Cardiac muscle cell (in vitro differentiated cells and primary cell): ENCODE measurements around the gene PM20D1. TPM values are rescaled to one million over a fixed set of nuclear protein-coding genes. Genes with fewer than 3 reads are reported as not detected.
"Not testable (repeated sequence)": the region's sequence is repeated elsewhere in the genome, so short reads cannot be mapped to it uniquely, and the experiment has no call there.

ENCODE experiments used
- DNase-seq, 2 donors: peaks; one replicate each; pipeline versions ENCODE4 v3.0.0 to v3.0.0-alpha.2; 2010 to 2017; ENCODE audit warnings: low read depth in 1 of 2, low spot score in 1 of 2
- H3K27ac ChIP-seq: fragments of 200-600 bp; sonication (generic); 2 replicates; pipeline ENCODE4 v1.5.1; 2016
- H3K27me3 ChIP-seq: fragments of 200-600 bp; sonication (generic); 2 replicates; pipeline ENCODE4 v1.6.0; 2016; ENCODE audit warnings: control low read depth
- H3K36me3 ChIP-seq: fragments of 200-600 bp; sonication (generic); 2 replicates; pipeline ENCODE4 v1.5.1; 2016; ENCODE audit warnings: control low read depth
- H3K4me1 ChIP-seq: fragments of 200-600 bp; sonication (generic); 2 replicates; pipeline ENCODE4 v1.8.1; 2017; ENCODE audit warnings: low read depth, mild to moderate bottlenecking, mixed run types
- H3K4me3 ChIP-seq: fragments of 200-600 bp; sonication (generic); 2 replicates; pipeline ENCODE4 v1.5.1; 2016; ENCODE audit warnings: mild to moderate bottlenecking
- H3K9me3 ChIP-seq: fragments of 200-600 bp; sonication (generic); 2 replicates; pipeline ENCODE4 v1.5.1; 2017; ENCODE audit warnings: low read depth, mild to moderate bottlenecking, control low read depth
- polyA plus RNA-seq: library from polyadenylated mRNA; unstranded; fragments of >200 nt; fragmentation: Nextera tagmentation; extraction: Ambion mirVana; gene quantifications from 2 replicates; pipeline ENCODE4 v1.2.1, GENCODE V29; 2016
- total RNA-seq: library from RNA; depleted of rRNA; stranded (reverse); fragments of >200 nt; gene quantifications from 2 replicates; pipeline ENCODE4 v1.2.3, GENCODE V29; 2016
- TF ChIP-seq, protein P1 (sequence below): IDR thresholded peaks from 2 replicates; pipeline ENCODE4 v1.5.1; 2012; ENCODE audit warnings: low read depth, mild to moderate bottlenecking, low read length

PM20D1 gene
- total and polyA plus RNA-seq, 2 experiments from 2014 or later = 0.18 TPM; not detected in 1

DNA sequence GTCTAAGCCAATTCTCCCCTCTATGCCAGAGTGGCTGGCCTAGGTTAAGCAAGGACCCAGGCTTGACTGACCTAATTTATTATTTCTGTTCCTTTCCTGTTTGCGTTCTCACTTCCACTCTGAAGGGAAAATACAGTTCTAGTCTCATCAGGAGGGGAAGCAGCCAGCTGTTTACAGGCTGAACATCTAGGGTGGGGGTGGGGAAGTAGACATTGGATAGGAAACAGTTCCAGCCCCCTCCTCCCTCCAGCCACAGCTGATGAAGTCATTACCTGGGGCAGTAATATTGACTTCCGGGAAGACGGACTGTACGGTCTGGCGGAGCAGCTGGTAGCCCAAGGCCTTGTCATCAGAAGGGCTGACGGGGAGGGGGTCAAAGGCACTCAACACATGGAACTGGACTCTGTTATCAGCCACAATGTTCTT lies 17.6 kb downstream of the PM20D1 start:
- Histone ChIP-seq H3K9me3 (no peaks in the 10 kb centered on the region), H3K27me3 (no peaks in the 10 kb centered on the region), H3K4me1 (peaks cover 3% of the 10 kb centered on the region), H3K4me3 (no peak overlapping the region), H3K36me3 (no peaks in the 10 kb centered on the region), H3K27ac (no peak overlapping the region)
- TF ChIP-seq, protein P1, sequence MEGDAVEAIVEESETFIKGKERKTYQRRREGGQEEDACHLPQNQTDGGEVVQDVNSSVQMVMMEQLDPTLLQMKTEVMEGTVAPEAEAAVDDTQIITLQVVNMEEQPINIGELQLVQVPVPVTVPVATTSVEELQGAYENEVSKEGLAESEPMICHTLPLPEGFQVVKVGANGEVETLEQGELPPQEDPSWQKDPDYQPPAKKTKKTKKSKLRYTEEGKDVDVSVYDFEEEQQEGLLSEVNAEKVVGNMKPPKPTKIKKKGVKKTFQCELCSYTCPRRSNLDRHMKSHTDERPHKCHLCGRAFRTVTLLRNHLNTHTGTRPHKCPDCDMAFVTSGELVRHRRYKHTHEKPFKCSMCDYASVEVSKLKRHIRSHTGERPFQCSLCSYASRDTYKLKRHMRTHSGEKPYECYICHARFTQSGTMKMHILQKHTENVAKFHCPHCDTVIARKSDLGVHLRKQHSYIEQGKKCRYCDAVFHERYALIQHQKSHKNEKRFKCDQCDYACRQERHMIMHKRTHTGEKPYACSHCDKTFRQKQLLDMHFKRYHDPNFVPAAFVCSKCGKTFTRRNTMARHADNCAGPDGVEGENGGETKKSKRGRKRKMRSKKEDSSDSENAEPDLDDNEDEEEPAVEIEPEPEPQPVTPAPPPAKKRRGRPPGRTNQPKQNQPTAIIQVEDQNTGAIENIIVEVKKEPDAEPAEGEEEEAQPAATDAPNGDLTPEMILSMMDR = no peak
- DNase-seq = no peak

DNA sequence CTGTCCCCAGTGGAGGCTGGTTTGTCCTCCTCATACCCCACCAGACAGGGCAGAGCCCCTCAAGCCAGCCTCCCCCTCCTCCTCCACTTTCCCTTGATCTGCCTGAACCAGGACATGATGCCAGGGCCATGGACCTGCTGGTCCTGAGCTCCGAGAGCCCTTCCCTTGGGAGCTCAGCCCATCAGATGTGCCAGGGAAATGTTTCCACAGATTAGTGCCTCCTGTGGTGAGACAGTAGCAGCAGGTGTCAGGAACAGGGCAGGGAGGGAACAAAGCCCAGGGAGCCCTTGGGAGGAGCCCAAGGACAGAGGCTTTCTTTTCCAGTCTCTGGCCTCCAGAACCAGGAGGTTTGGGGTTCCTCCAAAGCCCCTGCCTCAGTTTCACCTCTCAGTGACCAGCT lies 22.3 kb downstream of the PM20D1 start:
- Histone ChIP-seq H3K4me1 (peaks cover 17% of the 10 kb centered on the region), H3K9me3 (no peaks in the 10 kb centered on the region), H3K4me3 (no peak overlapping the region), H3K27ac (no peak overlapping the region), H3K27me3 (no peaks in the 10 kb centered on the region), H3K36me3 (no peaks in the 10 kb centered on the region)
- no peak for DNase-seq
- TF ChIP-seq, protein P1 = no peak

DNA sequence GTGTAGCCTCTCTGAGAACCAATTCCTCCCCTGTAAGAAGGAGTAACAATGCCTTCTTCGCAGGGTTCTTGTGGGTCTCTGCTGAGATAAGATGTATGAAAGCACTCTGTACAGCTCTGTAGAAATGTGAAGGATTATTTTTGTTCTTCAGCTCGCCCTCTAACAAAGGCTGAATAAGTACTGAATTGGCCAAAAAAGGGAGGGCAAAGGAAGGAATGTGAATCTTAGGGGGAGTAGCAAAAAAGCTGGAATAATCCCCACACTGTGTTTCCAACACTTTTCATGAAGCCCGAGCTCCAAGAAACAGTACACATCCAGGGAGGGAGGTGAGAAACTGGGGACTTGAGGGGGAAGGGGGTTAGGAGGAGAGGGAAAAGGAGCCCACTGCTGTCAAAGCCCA lies 22.9 kb downstream of the PM20D1 start:
- Histone ChIP-seq H3K36me3 (no peaks in the 10 kb centered on the region), H3K9me3 (no peaks in the 10 kb centered on the region), H3K27me3 (no peaks in the 10 kb centered on the region), H3K27ac (peak overlapping the region; percentile 74), H3K4me1 (peaks cover 17% of the 10 kb centered on the region), H3K4me3 (no peak overlapping the region)
- TF ChIP-seq, protein P1 = no peak
- no peak for DNase-seq

DNA sequence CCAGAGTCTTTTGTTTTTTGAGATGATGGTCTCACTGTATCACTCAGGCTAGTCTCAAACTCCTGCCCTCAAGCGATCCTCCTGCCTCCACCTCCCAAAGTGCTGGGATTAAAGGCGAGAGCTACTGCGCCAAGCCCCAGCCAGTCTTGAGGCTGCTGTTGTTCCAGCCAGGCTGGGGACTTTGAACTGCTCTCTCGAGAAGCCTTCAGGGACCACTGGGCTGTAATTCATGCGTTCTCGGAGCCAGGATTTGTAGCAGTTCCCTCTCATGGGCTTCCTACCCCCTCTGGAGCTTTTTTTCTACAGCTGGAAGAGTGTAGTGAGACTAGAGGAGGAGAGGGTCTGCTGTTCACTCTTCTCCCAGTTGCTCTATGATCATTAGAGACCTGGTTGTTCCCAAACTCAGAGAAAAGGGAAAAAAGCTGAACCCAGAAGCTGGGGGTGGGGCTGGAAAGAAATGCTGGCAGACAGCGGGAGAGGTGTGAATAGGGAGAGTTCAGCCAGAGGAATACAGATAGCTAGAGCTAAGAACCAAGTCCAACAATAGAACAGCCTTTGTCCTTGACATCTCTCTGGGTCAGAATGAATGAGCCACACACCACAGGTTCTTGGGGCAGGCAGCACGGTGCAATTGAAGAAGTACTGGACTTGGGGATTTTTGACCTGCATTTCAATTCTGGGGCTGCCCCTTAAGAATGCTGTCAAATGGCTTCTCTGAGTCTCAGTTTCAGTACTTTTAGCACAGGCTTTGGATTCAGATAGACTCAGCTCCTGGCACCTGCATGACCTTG lies 23.7 kb downstream of the PM20D1 start:
- Histone ChIP-seq H3K27me3 (no peaks in the 10 kb centered on the region), H3K4me1 (peaks cover 17% of the 10 kb centered on the region), H3K4me3 (no peak overlapping the region), H3K36me3 (no peaks in the 10 kb centered on the region), H3K27ac (peak overlapping the region; percentile 74), H3K9me3 (no peaks in the 10 kb centered on the region)
- peak in 1 of 2 donors; percentile 26 for DNase-seq
- TF ChIP-seq, protein P1 = no peak

DNA sequence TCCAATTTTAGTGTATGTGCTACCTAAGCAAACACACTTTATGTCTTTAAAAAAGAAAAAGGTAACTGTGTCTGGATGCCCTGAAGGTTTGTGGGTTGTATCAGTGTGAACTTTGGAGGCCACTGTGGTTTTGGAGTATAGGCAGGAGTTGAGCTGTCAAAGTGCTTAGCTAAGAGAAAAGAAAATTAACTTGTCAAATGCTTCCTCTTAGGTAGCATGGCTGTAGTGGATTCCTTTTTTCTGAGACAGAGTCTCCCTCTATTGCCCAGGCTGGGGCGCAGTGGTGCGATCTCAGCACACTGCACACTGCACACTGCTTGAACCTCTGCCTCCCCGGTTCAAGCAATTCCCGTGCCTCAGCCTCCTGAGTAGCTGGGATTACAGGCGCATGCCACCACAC lies 25.8 kb downstream of the PM20D1 start:
- no peak overlapping the region for H3K4me3 ChIP-seq
- DNase-seq = no peak
- peaks cover 17% of the 10 kb centered on the region for H3K4me1 ChIP-seq
- no peak overlapping the region for H3K27ac ChIP-seq
- H3K36me3 ChIP-seq = no peaks in the 10 kb centered on the region
- TF ChIP-seq, protein P1 = no peak
- H3K9me3 ChIP-seq = no peaks in the 10 kb centered on the region
- no peaks in the 10 kb centered on the region for H3K27me3 ChIP-seq

DNA sequence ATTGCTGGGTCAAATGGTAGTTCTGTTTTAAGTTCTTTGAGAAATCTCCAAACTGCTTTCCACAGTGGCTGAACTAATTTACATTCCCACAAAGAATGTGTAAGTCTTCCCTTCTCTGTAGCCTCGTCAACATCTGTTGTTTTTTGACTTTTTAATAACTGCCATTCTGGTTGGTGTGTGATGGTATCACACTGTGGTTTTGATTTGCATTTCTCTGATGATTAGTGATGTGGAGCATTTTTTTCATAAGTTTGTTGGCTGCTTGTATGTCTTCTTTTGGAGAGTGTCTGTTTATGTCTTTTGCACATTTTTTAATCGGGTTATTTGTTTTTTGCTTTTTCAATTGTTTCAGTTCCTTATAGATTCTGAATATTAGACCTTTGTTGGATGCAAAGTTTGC lies 26.7 kb downstream of the PM20D1 start:
- not testable (repeated sequence) for DNase-seq, H3K27ac ChIP-seq, H3K4me3 ChIP-seq, H3K27me3 ChIP-seq, H3K36me3 ChIP-seq, H3K9me3 ChIP-seq
- peaks cover 17% of the 10 kb centered on the region for H3K4me1 ChIP-seq
